Breast epithelium (tissue), 4 donors: ENCODE measurements around the gene DSN1. TPM values are rescaled to one million over a fixed set of nuclear protein-coding genes. Genes with fewer than 3 reads are reported as not detected.

ENCODE experiments used
- DNase-seq, 2 donors: peaks; one replicate each; pipeline ENCODE4 v3.0.0-alpha.2; 2019; ENCODE audit warnings: low spot score in 2 of 2
- H3K27ac ChIP-seq, 2 donors: fragments of 200-600 bp; sonication (generic) in 1 of 2; one replicate each; pipeline ENCODE4 v1.5.1; 2016 to 2019; ENCODE audit warnings: mild to moderate bottlenecking in 1 of 2
- H3K27me3 ChIP-seq, 2 donors: fragments of 200-600 bp; sonication (generic) in 1 of 2; one replicate each; pipeline versions ENCODE4 v1.5.1 to v1.6.0; 2017 to 2019; ENCODE audit warnings: control low read depth in 1 of 2, mild to moderate bottlenecking in 1 of 2
- H3K36me3 ChIP-seq: fragments of 200-600 bp; one replicate; pipeline ENCODE4 v1.5.1; 2019
- H3K4me1 ChIP-seq, 2 donors: fragments of 200-600 bp; sonication (generic); one replicate each; pipeline ENCODE4 v1.5.1; 2016 to 2019; ENCODE audit warnings: control low read depth in 1 of 2
- H3K4me3 ChIP-seq, 3 donors: fragments of 200-600 bp; sonication (generic); 1 replicate in 2 of 3; 2 replicates in 1 of 3; pipeline ENCODE4 v1.5.1; 2016 to 2019; ENCODE audit warnings: mild to moderate bottlenecking in 3 of 3, moderate library complexity in 2 of 3
- H3K9me3 ChIP-seq, 2 donors: fragments of 200-600 bp; sonication (generic) in 1 of 2; one replicate each; pipeline ENCODE4 v1.5.1; 2016 to 2019; ENCODE audit warnings: control low read depth in 1 of 2
- CTCF ChIP-seq, 3 donors: fragments of 450-650 bp; IDR thresholded peaks; one replicate each; pipeline ENCODE4 v1.5.1; 2016 to 2017; ENCODE audit warnings: antibody characterized with exemption in 3 of 3, mild to moderate bottlenecking in 3 of 3, moderate library complexity in 3 of 3
- POLR2A ChIP-seq: fragments of 450-650 bp; IDR thresholded peaks from one replicate; pipeline ENCODE4 v1.6.1; 2016; ENCODE audit warnings: antibody characterized with exemption, mild to moderate bottlenecking, moderate library complexity
- POLR2AphosphoS5 ChIP-seq, 3 donors: sonication (generic); formaldehyde crosslinking; IDR thresholded peaks; one replicate each; pipeline ENCODE4 v1.6.1; 2017; ENCODE audit warnings: antibody characterized with exemption in 3 of 3
- intact Hi-C: fragments of 100-400 bp; cut with DNase I; formaldehyde crosslinking; loops from one replicate; pipeline ENCODE4 v1.15.1; 2023; ENCODE audit warnings: low total_unique reads
- total RNA-seq, 3 donors: library from RNA; depleted of rRNA; stranded (reverse); fragments of >200 nt; gene quantifications; one replicate each; pipeline ENCODE4 v1.1.0, GENCODE V29; 2016

The DSN1 gene
- total RNA-seq, 3 donors from 2014 or later = 6.9 to 13.1 (median 11.9) TPM

- H3K36me3 ChIP-seq = no peaks in the 10 kb centered on the region
- no peak for TF ChIP-seq CTCF (IDR thresholded peaks at IDR 0.05)
- TF ChIP-seq POLR2AphosphoS5 (IDR thresholded peaks at IDR 0.05) = no peak
- TF ChIP-seq POLR2A = no peak
- H3K4me1 ChIP-seq = peaks cover 0 to 5% of the 10 kb centered on the region in 2 donors
- no peak overlapping the region for H3K4me3 ChIP-seq
- no peak overlapping the region for H3K27ac ChIP-seq
- intact Hi-C loops = no loop called here
- DNase-seq = no peak
- no peaks in the 10 kb centered on the region for H3K27me3 ChIP-seq
- no peaks in the 10 kb centered on the region for H3K9me3 ChIP-seq
Measured at GRCh38 chr20:36742558-36742957, 31.0 kb downstream of the DSN1 start.

GRCh38 chr20:36741072-36741471 is 32.5 kb downstream of the DSN1 start:
- no peaks in the 10 kb centered on the region for H3K36me3 ChIP-seq
- DNase-seq = no peak
- H3K4me1 ChIP-seq = peaks cover 0 to 5% of the 10 kb centered on the region in 2 donors
- TF ChIP-seq POLR2A = no peak
- TF ChIP-seq POLR2AphosphoS5 (IDR thresholded peaks at IDR 0.05) = no peak
- TF ChIP-seq CTCF (IDR thresholded peaks at IDR 0.05) = no peak
- no peaks in the 10 kb centered on the region for H3K9me3 ChIP-seq
- intact Hi-C loops = no loop called here
- H3K4me3 ChIP-seq = no peak overlapping the region
- H3K27ac ChIP-seq = no peak overlapping the region
- no peaks in the 10 kb centered on the region for H3K27me3 ChIP-seq

GRCh38 chr20:36737183-36737499 is 36.4 kb downstream of the DSN1 start:
- H3K9me3 ChIP-seq = no peaks in the 10 kb centered on the region
- H3K4me3 ChIP-seq = no peak overlapping the region
- H3K27ac ChIP-seq = no peak overlapping the region
- H3K4me1 ChIP-seq = no peaks in the 10 kb centered on the region
- no peaks in the 10 kb centered on the region for H3K27me3 ChIP-seq
- no peak for DNase-seq
- no peaks in the 10 kb centered on the region for H3K36me3 ChIP-seq
- intact Hi-C loops = no loop called here
- TF ChIP-seq POLR2AphosphoS5 (IDR thresholded peaks at IDR 0.05) (no peak), CTCF (IDR thresholded peaks at IDR 0.05) (no peak), POLR2A (no peak)

- no peaks in the 10 kb centered on the region for H3K9me3 ChIP-seq
- H3K27me3 ChIP-seq = no peaks in the 10 kb centered on the region
- intact Hi-C loops = no loop called here
- H3K4me3 ChIP-seq = no peak overlapping the region
- no peak for DNase-seq
- TF ChIP-seq POLR2A = no peak
- TF ChIP-seq CTCF (IDR thresholded peaks at IDR 0.05) = no peak
- no peak for TF ChIP-seq POLR2AphosphoS5 (IDR thresholded peaks at IDR 0.05)
- no peak overlapping the region for H3K27ac ChIP-seq
- no peaks in the 10 kb centered on the region for H3K36me3 ChIP-seq
- H3K4me1 ChIP-seq = no peaks in the 10 kb centered on the region
Measured at GRCh38 chr20:36736451-36737182, 36.9 kb downstream of the DSN1 start.

GRCh38 chr20:36732456-36732855 is 41.1 kb downstream of the DSN1 start:
- no peaks in the 10 kb centered on the region for H3K9me3 ChIP-seq
- H3K4me3 ChIP-seq = no peak overlapping the region
- no peak overlapping the region for H3K27ac ChIP-seq
- H3K36me3 ChIP-seq = no peaks in the 10 kb centered on the region
- no peaks in the 10 kb centered on the region for H3K4me1 ChIP-seq
- DNase-seq = no peak
- TF ChIP-seq POLR2AphosphoS5 (IDR thresholded peaks at IDR 0.05) = no peak
- TF ChIP-seq POLR2A = no peak
- TF ChIP-seq CTCF (IDR thresholded peaks at IDR 0.05) = no peak
- H3K27me3 ChIP-seq = no peaks in the 10 kb centered on the region
- intact Hi-C loops = no loop called here
